HEK293 (cell line): ENCODE results near the gene BTBD10.

ENCODE experiments used
- CTCF ChIA-PET: fragments of 350-600 bp; formaldehyde crosslinking; extraction: SDS; loops from one replicate; lab custom pipeline; 2021; ENCODE audit warnings: antibody characterized with exemption; lab: Yijun Ruan, JAX
- POLR2A ChIA-PET: fragments of 300-600 bp; formaldehyde crosslinking; extraction: SDS; loops from one replicate; lab custom pipeline; 2020; ENCODE audit warnings: antibody characterized with exemption, inconsistent platforms; lab: Yijun Ruan, JAX
- H3K27ac ChIP-seq: fragments of 200-500 bp; sonication (Bioruptor generic); 2 replicates; pipeline ENCODE4 v1.5.1; 2014; ENCODE audit warnings: low read depth, low read length, control low read depth, inconsistent platforms; ENCODE audit errors: extremely low read depth
- H3K36me3 ChIP-seq, 2 experiments: fragments of 200-500 bp in 1 of 2; sonication (Bioruptor generic) in 1 of 2; 1 replicate in 1 of 2; 2 replicates in 1 of 2; pipeline ENCODE4 v1.5.1; 2014 to 2017; ENCODE audit warnings: inconsistent platforms in 2 of 2, low read length in 2 of 2; ENCODE audit not compliant: control insufficient read depth in 2 of 2, insufficient read depth in 1 of 2
- H3K4me1 ChIP-seq: fragments of 200-500 bp; sonication (Bioruptor generic); 2 replicates; pipeline ENCODE4 v1.5.1; 2014; ENCODE audit warnings: mild to moderate bottlenecking, low read length, inconsistent platforms; ENCODE audit not compliant: control insufficient read depth, insufficient read depth
- H3K4me3 ChIP-seq: 2 replicates; pipeline ENCODE4 v1.5.1; 2011; ENCODE audit warnings: low read depth, mild to moderate bottlenecking, control low read depth, low read length, moderate library complexity
- H3K9me3 ChIP-seq: fragments of 200-500 bp; sonication (Bioruptor generic); 2 replicates; pipeline ENCODE4 v1.5.1; 2014; ENCODE audit warnings: low read depth, low read length, inconsistent platforms; ENCODE audit not compliant: control insufficient read depth, insufficient read depth
- BCL11B ChIP-seq: fragments of 450-650 bp; formaldehyde crosslinking; IDR thresholded peaks from 2 replicates; pipeline ENCODE4 v1.5.1; 2016; ENCODE audit warnings: low read depth, missing biosample characterization, missing genetic modification characterization
- KLF1 ChIP-seq: fragments of 450-650 bp; formaldehyde crosslinking; IDR thresholded peaks from 2 replicates; pipeline ENCODE4 v1.5.1; 2016; ENCODE audit warnings: missing biosample characterization, missing genetic modification characterization
- KLF7 ChIP-seq: fragments of 450-650 bp; formaldehyde crosslinking; IDR thresholded peaks from 2 replicates; pipeline ENCODE4 v1.5.1; 2016; ENCODE audit warnings: missing biosample characterization, missing genetic modification characterization, borderline replicate concordance
- MYNN ChIP-seq: fragments of 450-650 bp; formaldehyde crosslinking; IDR thresholded peaks from 2 replicates; pipeline ENCODE4 v1.5.1; 2016; ENCODE audit warnings: missing biosample characterization, missing genetic modification characterization, borderline replicate concordance
- OSR2 ChIP-seq: fragments of 450-650 bp; formaldehyde crosslinking; IDR thresholded peaks from 2 replicates; pipeline ENCODE4 v1.5.1; 2016; ENCODE audit warnings: missing biosample characterization, missing genetic modification characterization
- SALL2 ChIP-seq: fragments of 450-650 bp; formaldehyde crosslinking; IDR thresholded peaks from 2 replicates; pipeline ENCODE4 v1.5.0; 2017; ENCODE audit warnings: missing biosample characterization, mild to moderate bottlenecking, missing genetic modification characterization, borderline replicate concordance
- SP2 ChIP-seq: fragments of 450-650 bp; formaldehyde crosslinking; IDR thresholded peaks from 2 replicates; pipeline ENCODE4 v1.5.1; 2016; ENCODE audit warnings: missing biosample characterization, missing genetic modification characterization
- TCF7L2 ChIP-seq: IDR thresholded peaks from 2 replicates; pipeline ENCODE4 v1.6.1; 2011; ENCODE audit warnings: low read depth, mild to moderate bottlenecking, inconsistent platforms, low read length, moderate library complexity, borderline replicate concordance
- ZBTB1 ChIP-seq: fragments of 450-650 bp; formaldehyde crosslinking; IDR thresholded peaks from 2 replicates; pipeline ENCODE4 v1.5.1; 2016; ENCODE audit warnings: missing biosample characterization, missing genetic modification characterization
- ZEB2 ChIP-seq: fragments of 450-650 bp; formaldehyde crosslinking; IDR thresholded peaks from 2 replicates; pipeline ENCODE4 v1.5.1; 2016; ENCODE audit warnings: missing biosample characterization, missing genetic modification characterization
- ZFP69B ChIP-seq: fragments of 450-650 bp; formaldehyde crosslinking; IDR thresholded peaks from 2 replicates; pipeline ENCODE4 v1.5.1; 2016; ENCODE audit warnings: missing biosample characterization, missing genetic modification characterization
- ZNF112 ChIP-seq: fragments of 450-650 bp; formaldehyde crosslinking; IDR thresholded peaks from 2 replicates; pipeline ENCODE4 v1.5.0; 2017; ENCODE audit warnings: missing biosample characterization, missing genetic modification characterization
- ZNF169 ChIP-seq: fragments of 450-650 bp; formaldehyde crosslinking; IDR thresholded peaks from 2 replicates; pipeline ENCODE4 v1.5.1; 2016; ENCODE audit warnings: missing biosample characterization, missing genetic modification characterization
- ZNF184 ChIP-seq: fragments of 450-650 bp; IDR thresholded peaks from 2 replicates; pipeline ENCODE4 v1.5.1; 2018; ENCODE audit warnings: missing biosample characterization, mild to moderate bottlenecking, missing genetic modification characterization
- ZNF211 ChIP-seq: fragments of 450-650 bp; formaldehyde crosslinking; IDR thresholded peaks from 2 replicates; pipeline ENCODE4 v1.5.1; 2016; ENCODE audit warnings: low read depth, missing biosample characterization, missing genetic modification characterization
- ZNF248 ChIP-seq: fragments of 450-650 bp; formaldehyde crosslinking; IDR thresholded peaks from 2 replicates; pipeline ENCODE4 v1.5.1; 2017; ENCODE audit warnings: missing biosample characterization, missing genetic modification characterization
- ZNF266 ChIP-seq: fragments of 450-650 bp; formaldehyde crosslinking; IDR thresholded peaks from 2 replicates; pipeline ENCODE4 v1.5.1; 2016; ENCODE audit warnings: missing biosample characterization, missing genetic modification characterization, low read depth
- ZNF335 ChIP-seq: fragments of 450-650 bp; formaldehyde crosslinking; conservative IDR thresholded peaks from 2 replicates; pipeline ENCODE4 v1.5.1; 2016; ENCODE audit warnings: missing biosample characterization, missing genetic modification characterization
- ZNF350 ChIP-seq: fragments of 450-650 bp; formaldehyde crosslinking; IDR thresholded peaks from 2 replicates; pipeline ENCODE4 v1.5.0; 2017; ENCODE audit warnings: missing biosample characterization, mild to moderate bottlenecking, missing genetic modification characterization
- ZNF416 ChIP-seq: fragments of 450-650 bp; formaldehyde crosslinking; IDR thresholded peaks from 2 replicates; pipeline ENCODE4 v1.5.1; 2016; ENCODE audit warnings: missing biosample characterization, missing genetic modification characterization
- ZNF423 ChIP-seq: fragments of 450-650 bp; formaldehyde crosslinking; IDR thresholded peaks from 2 replicates; pipeline ENCODE4 v1.5.1; 2016; ENCODE audit warnings: missing biosample characterization, missing genetic modification characterization
- ZNF473 ChIP-seq: fragments of 450-650 bp; formaldehyde crosslinking; IDR thresholded peaks from 2 replicates; pipeline ENCODE4 v1.5.1; 2017; ENCODE audit warnings: missing biosample characterization, missing genetic modification characterization
- ZNF48 ChIP-seq: fragments of 450-650 bp; formaldehyde crosslinking; IDR thresholded peaks from 2 replicates; pipeline ENCODE4 v1.5.1; 2016; ENCODE audit warnings: missing biosample characterization, missing genetic modification characterization
- ZNF510 ChIP-seq: fragments of 450-650 bp; formaldehyde crosslinking; IDR thresholded peaks from 2 replicates; pipeline ENCODE4 v1.5.1; 2018; ENCODE audit warnings: mild to moderate bottlenecking, missing genetic modification characterization, missing biosample characterization; ENCODE audit not compliant: insufficient replicate concordance
- ZNF521 ChIP-seq: fragments of 450-650 bp; formaldehyde crosslinking; IDR thresholded peaks from 2 replicates; pipeline ENCODE4 v1.5.1; 2017; ENCODE audit warnings: missing biosample characterization, mild to moderate bottlenecking, missing genetic modification characterization
- ZNF544 ChIP-seq: fragments of 450-650 bp; formaldehyde crosslinking; IDR thresholded peaks from 2 replicates; pipeline ENCODE4 v1.5.0; 2017; ENCODE audit warnings: missing biosample characterization, missing genetic modification characterization
- ZNF580 ChIP-seq: fragments of 450-650 bp; formaldehyde crosslinking; IDR thresholded peaks from 2 replicates; pipeline ENCODE4 v1.5.1; 2016; ENCODE audit warnings: missing biosample characterization, missing genetic modification characterization
- ZNF621 ChIP-seq: fragments of 450-650 bp; formaldehyde crosslinking; IDR thresholded peaks from 2 replicates; pipeline ENCODE4 v1.5.1; 2017; ENCODE audit warnings: missing biosample characterization, missing genetic modification characterization
- ZNF624 ChIP-seq: fragments of 450-650 bp; formaldehyde crosslinking; IDR thresholded peaks from 2 replicates; pipeline ENCODE4 v1.5.1; 2017; ENCODE audit warnings: missing biosample characterization, missing genetic modification characterization
- ZNF629 ChIP-seq: fragments of 450-650 bp; formaldehyde crosslinking; IDR thresholded peaks from 2 replicates; pipeline ENCODE4 v1.5.1; 2017; ENCODE audit warnings: missing biosample characterization, missing genetic modification characterization
- ZNF707 ChIP-seq: fragments of 450-650 bp; formaldehyde crosslinking; IDR thresholded peaks from 2 replicates; pipeline ENCODE4 v1.5.1; 2016; ENCODE audit warnings: missing biosample characterization, missing genetic modification characterization
- ZNF76 ChIP-seq: fragments of 450-650 bp; formaldehyde crosslinking; IDR thresholded peaks from 2 replicates; pipeline ENCODE4; 2016; ENCODE audit warnings: low read depth, missing biosample characterization, missing genetic modification characterization, borderline replicate concordance
- ZNF791 ChIP-seq: fragments of 450-650 bp; formaldehyde crosslinking; IDR thresholded peaks from 2 replicates; pipeline ENCODE4 v1.5.1; 2016; ENCODE audit warnings: missing biosample characterization, missing genetic modification characterization
- ZSCAN23 ChIP-seq: fragments of 450-650 bp; formaldehyde crosslinking; IDR thresholded peaks from 2 replicates; pipeline ENCODE4 v1.5.1; 2016; ENCODE audit warnings: missing biosample characterization, missing genetic modification characterization
- TF ChIP-seq, protein P1 (sequence below): fragments of 450-650 bp; formaldehyde crosslinking; IDR thresholded peaks from 2 replicates; pipeline ENCODE4 v1.5.1; 2017; ENCODE audit warnings: missing biosample characterization, mild to moderate bottlenecking, missing genetic modification characterization, moderate library complexity
- TF ChIP-seq, protein P2 (sequence below): sonication (generic); formaldehyde crosslinking; IDR thresholded peaks from 2 replicates; pipeline ENCODE4 v1.8.1; 2022; ENCODE audit warnings: mild to moderate bottlenecking, moderate library complexity, missing genetic modification reagents

The BTBD10 gene

DNA sequence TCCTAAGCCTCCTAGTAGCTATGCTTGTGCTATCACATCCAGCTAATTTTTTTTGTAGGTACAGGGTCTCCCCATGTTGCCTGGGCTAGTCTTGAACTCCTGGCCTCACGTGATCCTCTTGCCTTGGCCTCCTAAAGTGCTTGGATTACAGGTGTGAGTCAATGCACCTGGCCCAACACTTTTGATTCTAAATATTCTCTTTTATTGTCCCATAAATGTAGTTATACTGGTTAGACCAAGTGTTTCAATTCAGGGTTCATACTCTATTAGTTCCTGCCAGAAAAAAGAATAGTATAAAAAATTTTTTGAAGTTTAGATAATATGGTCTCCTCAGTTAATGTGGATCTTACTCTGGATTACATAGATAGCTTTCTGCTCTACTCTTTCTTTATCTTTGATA lies 39.5 kb upstream of the BTBD10 start (continued):
- TF ChIP-seq OSR2 (no peak), ZNF169 (tag by site-specific recombination) (no peak), ZNF580 (tag by site-specific recombination) (no peak), ZNF248 (tag by site-specific recombination) (no peak), ZNF707 (tag by site-specific recombination) (no peak), ZNF791 (tag by site-specific recombination) (no peak), ZFP69B (no peak), ZNF184 (tag by site-specific recombination) (no peak), ZNF423 (tag by site-specific recombination) (no peak), ZSCAN23 (tag by site-specific recombination) (no peak), TCF7L2 (no peak), ZNF473 (tag by site-specific recombination) (no peak), KLF7 (tag by site-specific recombination) (no peak)

- TF ChIP-seq BCL11B (tag by site-specific recombination) = no peak
- TF ChIP-seq KLF1 (tag by site-specific recombination) = peak; percentile 60
- 0 out of 2 replicates have a peak, but pooled peaks have one; percentile 10 for TF ChIP-seq MYNN (tag by site-specific recombination)
- TF ChIP-seq ZNF112 (tag by site-specific recombination) = no peak
- 0 out of 2 replicates have a peak, but pooled peaks have one; percentile 9 for TF ChIP-seq SP2
- TF ChIP-seq ZNF350 (tag by site-specific recombination) = peak; percentile 53; the same call in 1 of the 2 replicates
- TF ChIP-seq, protein P1, sequence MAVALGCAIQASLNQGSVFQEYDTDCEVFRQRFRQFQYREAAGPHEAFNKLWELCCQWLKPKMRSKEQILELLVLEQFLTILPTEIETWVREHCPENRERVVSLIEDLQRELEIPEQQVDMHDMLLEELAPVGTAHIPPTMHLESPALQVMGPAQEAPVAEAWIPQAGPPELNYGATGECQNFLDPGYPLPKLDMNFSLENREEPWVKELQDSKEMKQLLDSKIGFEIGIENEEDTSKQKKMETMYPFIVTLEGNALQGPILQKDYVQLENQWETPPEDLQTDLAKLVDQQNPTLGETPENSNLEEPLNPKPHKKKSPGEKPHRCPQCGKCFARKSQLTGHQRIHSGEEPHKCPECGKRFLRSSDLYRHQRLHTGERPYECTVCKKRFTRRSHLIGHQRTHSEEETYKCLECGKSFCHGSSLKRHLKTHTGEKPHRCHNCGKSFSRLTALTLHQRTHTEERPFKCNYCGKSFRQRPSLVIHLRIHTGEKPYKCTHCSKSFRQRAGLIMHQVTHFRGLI (tag by site-specific recombination) = no peak
- no peak for TF ChIP-seq ZNF48 (tag by site-specific recombination)
- no peak for TF ChIP-seq ZNF629
- no peaks in the 10 kb centered on the region for H3K36me3 ChIP-seq
- ChIA-PET POLR2A (no interaction called here), CTCF (interaction anchor here (0.8 kb wide), 1 partner anchor 9 kb away, joined by 3 read pairs; no protein-coding TSS in a partner anchor)
- H3K27ac ChIP-seq = no peak within 1 kb of the TSS
- no peak within 1 kb of the TSS for H3K4me3 ChIP-seq
- no peaks in the 10 kb centered on the region for H3K4me1 ChIP-seq
- no peaks in the 10 kb centered on the region for H3K9me3 ChIP-seq
Observed at GRCh38 chr11:13495929-13496328, 32.9 kb upstream of the BTBD10 start, which contains the start of gene PTH. PTH (minus strand) TSS chr11:13495997; CDS start chr11:13492855, 3,142 bp downstream.

DNA sequence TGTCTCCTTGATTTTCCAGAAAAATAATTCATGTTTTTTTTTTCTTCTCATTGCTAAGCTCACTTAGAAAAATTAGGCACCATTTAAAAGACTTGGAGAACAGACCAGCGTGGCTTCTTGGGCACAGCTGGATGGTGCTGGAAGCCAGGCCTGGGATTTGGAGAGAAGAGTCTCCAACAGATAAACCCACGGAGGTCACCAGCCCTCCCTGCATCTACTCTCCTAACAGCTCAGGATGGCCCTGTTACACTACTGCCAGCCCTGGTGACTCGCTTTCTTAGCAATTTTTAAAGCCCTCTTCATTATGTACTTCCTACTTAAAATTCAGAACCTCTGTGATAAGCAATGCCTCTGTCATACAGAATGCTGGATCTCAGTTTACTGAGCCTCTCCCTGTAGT lies 31.0 kb upstream of the BTBD10 start:
- ChIA-PET CTCF (interaction anchor here (1.0 to 1.2 kb wide), 2 partner anchors 17 to 28 kb away, joined by 3 to 4 read pairs; no protein-coding TSS in a partner anchor), POLR2A (no interaction called here)
- Histone ChIP-seq H3K36me3 (no peaks in the 10 kb centered on the region), H3K27ac (no peak overlapping the region), H3K9me3 (no peaks in the 10 kb centered on the region), H3K4me1 (no peaks in the 10 kb centered on the region), H3K4me3 (no peak overlapping the region)
- TF ChIP-seq ZEB2 (tag by site-specific recombination) (no peak), ZNF211 (tag by site-specific recombination) (no peak), KLF1 (tag by site-specific recombination) (no peak), ZNF544 (no peak), ZBTB1 (tag by site-specific recombination) (no peak), ZNF48 (tag by site-specific recombination) (no peak), ZNF510 (no peak), ZNF76 (tag by site-specific recombination) (no peak), ZNF416 (no peak), ZNF621 (tag by site-specific recombination) (no peak), ZNF335 (tag by site-specific recombination) (no peak), ZNF266 (tag by site-specific recombination) (no peak), SALL2 (tag by site-specific recombination) (no peak), ZNF624 (no peak), ZNF521 (no peak)
- TF ChIP-seq, protein P2, sequence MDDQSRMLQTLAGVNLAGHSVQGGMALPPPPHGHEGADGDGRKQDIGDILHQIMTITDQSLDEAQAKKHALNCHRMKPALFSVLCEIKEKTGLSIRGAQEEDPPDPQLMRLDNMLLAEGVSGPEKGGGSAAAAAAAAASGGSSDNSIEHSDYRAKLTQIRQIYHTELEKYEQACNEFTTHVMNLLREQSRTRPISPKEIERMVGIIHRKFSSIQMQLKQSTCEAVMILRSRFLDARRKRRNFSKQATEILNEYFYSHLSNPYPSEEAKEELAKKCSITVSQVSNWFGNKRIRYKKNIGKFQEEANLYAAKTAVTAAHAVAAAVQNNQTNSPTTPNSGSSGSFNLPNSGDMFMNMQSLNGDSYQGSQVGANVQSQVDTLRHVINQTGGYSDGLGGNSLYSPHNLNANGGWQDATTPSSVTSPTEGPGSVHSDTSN (CRISPR knock-in tag) = no peak
